Osteocyte (in vitro differentiated cells): ENCODE data around the gene ZNF841. TPM values are rescaled to one million over a fixed set of nuclear protein-coding genes. Genes with fewer than 3 reads are reported as not detected.
"Not testable (repeated sequence)": the region's sequence is repeated elsewhere in the genome, so short reads cannot be mapped to it uniquely, and the experiment has no call there.

Experiments
- DNase-seq: peaks from one replicate; pipeline ENCODE4 v3.0.0; 2021; ENCODE audit warnings: mixed read lengths; ENCODE audit not compliant: unreplicated experiment; ENCODE audit errors: extremely low spot score
- H3K27ac Mint-ChIP-seq: one replicate; pipeline ENCODE4 v1.8.0; 2021; ENCODE audit warnings: mild to moderate bottlenecking, mixed read lengths; ENCODE audit not compliant: unreplicated experiment
- H3K27me3 Mint-ChIP-seq: one replicate; pipeline ENCODE4 v1.8.0; 2021; ENCODE audit warnings: mixed read lengths; ENCODE audit not compliant: unreplicated experiment
- H3K36me3 Mint-ChIP-seq: one replicate; pipeline ENCODE4 v1.8.0; 2021; ENCODE audit warnings: mixed read lengths; ENCODE audit not compliant: unreplicated experiment
- H3K4me1 Mint-ChIP-seq: one replicate; pipeline ENCODE4 v1.8.0; 2021; ENCODE audit warnings: mixed read lengths; ENCODE audit not compliant: unreplicated experiment
- H3K4me3 Mint-ChIP-seq: one replicate; pipeline ENCODE4 v1.8.0; 2021; ENCODE audit warnings: mild to moderate bottlenecking, moderate library complexity, mixed read lengths; ENCODE audit not compliant: unreplicated experiment
- H3K9me3 Mint-ChIP-seq: one replicate; pipeline ENCODE4 v1.8.0; 2021; ENCODE audit warnings: mixed read lengths; ENCODE audit not compliant: unreplicated experiment
- CTCF ChIP-seq: fragments of 200-600 bp; sonication (generic); IDR thresholded peaks from 2 replicates; pipeline ENCODE4 v1.5.0; 2021; ENCODE audit warnings: antibody characterized with exemption, mild to moderate bottlenecking, moderate library complexity
- total RNA-seq: library from RNA; stranded (reverse); gene quantifications from 2 replicates; pipeline ENCODE4 v1.2.1, GENCODE V29; 2021

ZNF841 gene
- total RNA-seq, 1 donor from 2014 or later = 24.9 TPM

- Mint-ChIP-seq H3K27ac (no peak overlapping the region), H3K4me1 (no peaks in the 10 kb centered on the region), H3K36me3 (peaks cover 93% of the 10 kb centered on the region), H3K4me3 (no peak overlapping the region), H3K9me3 (peaks cover 44% of the 10 kb centered on the region), H3K27me3 (no peaks in the 10 kb centered on the region)
- no peak for TF ChIP-seq CTCF
- DNase-seq = no peak
Measured at GRCh38 chr19:52039169-52039568, 56.4 kb downstream of the ZNF841 start.

GRCh38 chr19:52034051-52034728 lies 61.4 kb downstream of the ZNF841 start:
- Mint-ChIP-seq H3K27ac (no peak overlapping the region), H3K9me3 (peaks cover 45% of the 10 kb centered on the region), H3K27me3 (no peaks in the 10 kb centered on the region), H3K4me1 (peaks cover 1% of the 10 kb centered on the region), H3K4me3 (no peak overlapping the region), H3K36me3 (peaks cover 77% of the 10 kb centered on the region)
- TF ChIP-seq CTCF = no peak
- DNase-seq = no peak

- peaks cover 46% of the 10 kb centered on the region for H3K36me3 Mint-ChIP-seq
- H3K27me3 Mint-ChIP-seq = no peaks in the 10 kb centered on the region
- peak overlapping the region; percentile 97 for H3K27ac Mint-ChIP-seq
- peaks cover 30% of the 10 kb centered on the region for H3K9me3 Mint-ChIP-seq
- no peak for DNase-seq
- H3K4me3 Mint-ChIP-seq = peak overlapping the region; percentile 91
- H3K4me1 Mint-ChIP-seq = peaks cover 19% of the 10 kb centered on the region
- TF ChIP-seq CTCF = no peak
Measured at GRCh38 chr19:52028780-52029123, 66.8 kb downstream of the ZNF841 start.

GRCh38 chr19:52028027-52028779 lies 67.4 kb downstream of the ZNF841 start, which contains the start of gene ZNF614:
ZNF614 (minus strand) TSS chr19:52028379; CDS start chr19:52025745, 2,634 bp downstream.
- DNase-seq = peak; percentile 95
- no peaks in the 10 kb centered on the region for H3K27me3 Mint-ChIP-seq
- H3K4me3 Mint-ChIP-seq = peak within 1 kb of the TSS; percentile 91
- peaks cover 48% of the 10 kb centered on the region for H3K36me3 Mint-ChIP-seq
- peaks cover 19% of the 10 kb centered on the region for H3K4me1 Mint-ChIP-seq
- TF ChIP-seq CTCF = no peak
- H3K27ac Mint-ChIP-seq = peak within 1 kb of the TSS; percentile 97
- H3K9me3 Mint-ChIP-seq = peaks cover 32% of the 10 kb centered on the region

- H3K27me3 Mint-ChIP-seq, H3K27ac Mint-ChIP-seq, H3K4me3 Mint-ChIP-seq, DNase-seq: not testable (repeated sequence)
- H3K9me3 Mint-ChIP-seq = peaks cover 37% of the 10 kb centered on the region
- peaks cover 19% of the 10 kb centered on the region for H3K4me1 Mint-ChIP-seq
- peaks cover 49% of the 10 kb centered on the region for H3K36me3 Mint-ChIP-seq
Measured at GRCh38 chr19:52026255-52026990, 69.1 kb downstream of the ZNF841 start.

- DNase-seq, H3K27me3 Mint-ChIP-seq, H3K4me3 Mint-ChIP-seq, H3K27ac Mint-ChIP-seq: not testable (repeated sequence)
- H3K9me3 Mint-ChIP-seq = peaks cover 44% of the 10 kb centered on the region
- peaks cover 60% of the 10 kb centered on the region for H3K36me3 Mint-ChIP-seq
- H3K4me1 Mint-ChIP-seq = peaks cover 19% of the 10 kb centered on the region
Measured at GRCh38 chr19:52024478-52024877, 71.1 kb downstream of the ZNF841 start.
